ENCODE measurements around the gene TPO.

The TPO gene

DNA sequence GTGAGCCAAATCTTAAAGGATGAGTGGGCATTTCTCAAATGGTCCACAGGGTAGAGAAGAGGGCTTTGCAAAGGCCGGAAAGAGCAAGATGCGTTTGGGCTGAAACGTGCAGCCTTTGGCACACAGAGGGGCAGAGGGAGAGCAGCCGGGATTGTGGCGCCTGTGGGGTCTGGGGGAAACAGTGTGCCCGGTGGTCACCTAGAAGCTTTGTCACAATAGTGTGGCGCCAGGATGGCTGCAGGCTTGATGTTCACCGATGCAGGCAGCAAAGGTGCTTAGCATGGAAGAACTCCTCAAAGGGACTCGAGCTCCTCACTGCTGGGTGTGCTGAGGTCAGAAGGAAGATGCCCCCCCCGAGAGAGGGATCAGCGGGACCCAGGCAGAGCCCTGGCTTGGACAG lies 23.8 kb downstream of the TPO start:
- Histone ChIP-seq H3K27me3 (ENCODE audit: insufficient read depth, poor library complexity, severe bottlenecking) (no peaks in the 10 kb centered on the region), H3K4me3 (ENCODE audit: severe bottlenecking) (no peak overlapping the region), H3K27ac (ENCODE audit: poor library complexity, severe bottlenecking) (no peak overlapping the region), H3K9me3 (ENCODE audit: severe bottlenecking) (no peaks in the 10 kb centered on the region), H3K36me3 (ENCODE audit: low read depth) (no peaks in the 10 kb centered on the region), H3K4me1 (ENCODE audit: insufficient read depth, poor library complexity, severe bottlenecking) (no peaks in the 10 kb centered on the region)
- TF ChIP-seq, protein P1, sequence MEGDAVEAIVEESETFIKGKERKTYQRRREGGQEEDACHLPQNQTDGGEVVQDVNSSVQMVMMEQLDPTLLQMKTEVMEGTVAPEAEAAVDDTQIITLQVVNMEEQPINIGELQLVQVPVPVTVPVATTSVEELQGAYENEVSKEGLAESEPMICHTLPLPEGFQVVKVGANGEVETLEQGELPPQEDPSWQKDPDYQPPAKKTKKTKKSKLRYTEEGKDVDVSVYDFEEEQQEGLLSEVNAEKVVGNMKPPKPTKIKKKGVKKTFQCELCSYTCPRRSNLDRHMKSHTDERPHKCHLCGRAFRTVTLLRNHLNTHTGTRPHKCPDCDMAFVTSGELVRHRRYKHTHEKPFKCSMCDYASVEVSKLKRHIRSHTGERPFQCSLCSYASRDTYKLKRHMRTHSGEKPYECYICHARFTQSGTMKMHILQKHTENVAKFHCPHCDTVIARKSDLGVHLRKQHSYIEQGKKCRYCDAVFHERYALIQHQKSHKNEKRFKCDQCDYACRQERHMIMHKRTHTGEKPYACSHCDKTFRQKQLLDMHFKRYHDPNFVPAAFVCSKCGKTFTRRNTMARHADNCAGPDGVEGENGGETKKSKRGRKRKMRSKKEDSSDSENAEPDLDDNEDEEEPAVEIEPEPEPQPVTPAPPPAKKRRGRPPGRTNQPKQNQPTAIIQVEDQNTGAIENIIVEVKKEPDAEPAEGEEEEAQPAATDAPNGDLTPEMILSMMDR (IDR thresholded peaks at IDR 0.05; ENCODE audit: poor library complexity, severe bottlenecking), result no peak
- ATAC-seq (ENCODE audit: low read depth) (no peak), DNase-seq (ENCODE audit: low spot score) (no peak)

DNA sequence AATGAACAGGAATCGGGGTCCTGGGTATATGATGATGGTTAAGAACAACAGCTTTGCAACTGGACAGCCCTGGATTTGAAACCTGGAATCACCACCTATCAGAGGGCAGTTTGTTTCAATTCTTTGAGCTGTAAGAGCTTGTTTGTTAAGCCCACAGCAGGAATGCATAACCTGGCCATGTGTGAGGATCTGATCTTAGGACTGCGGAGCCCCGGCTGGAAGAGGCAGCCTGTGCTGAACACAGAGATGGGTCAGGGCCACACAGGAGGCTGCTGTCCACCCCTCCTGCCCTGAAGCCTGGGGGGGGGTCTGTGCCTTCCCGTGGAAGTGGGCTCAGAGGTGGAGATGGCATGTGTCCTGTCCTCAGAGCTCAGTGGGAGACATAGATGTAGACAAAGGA lies 24.3 kb downstream of the TPO start:
- Histone ChIP-seq H3K36me3 (ENCODE audit: low read depth) (no peaks in the 10 kb centered on the region), H3K4me1 (ENCODE audit: insufficient read depth, poor library complexity, severe bottlenecking) (no peaks in the 10 kb centered on the region), H3K27me3 (ENCODE audit: insufficient read depth, poor library complexity, severe bottlenecking) (no peaks in the 10 kb centered on the region), H3K9me3 (ENCODE audit: severe bottlenecking) (no peaks in the 10 kb centered on the region), H3K4me3 (ENCODE audit: severe bottlenecking) (no peak overlapping the region), H3K27ac (ENCODE audit: poor library complexity, severe bottlenecking) (no peak overlapping the region)
- no peak for ATAC-seq (ENCODE audit: low read depth)
- TF ChIP-seq, protein P1 (IDR thresholded peaks at IDR 0.05; ENCODE audit: poor library complexity, severe bottlenecking), result no peak
- DNase-seq (ENCODE audit: low spot score), result no peak

DNA sequence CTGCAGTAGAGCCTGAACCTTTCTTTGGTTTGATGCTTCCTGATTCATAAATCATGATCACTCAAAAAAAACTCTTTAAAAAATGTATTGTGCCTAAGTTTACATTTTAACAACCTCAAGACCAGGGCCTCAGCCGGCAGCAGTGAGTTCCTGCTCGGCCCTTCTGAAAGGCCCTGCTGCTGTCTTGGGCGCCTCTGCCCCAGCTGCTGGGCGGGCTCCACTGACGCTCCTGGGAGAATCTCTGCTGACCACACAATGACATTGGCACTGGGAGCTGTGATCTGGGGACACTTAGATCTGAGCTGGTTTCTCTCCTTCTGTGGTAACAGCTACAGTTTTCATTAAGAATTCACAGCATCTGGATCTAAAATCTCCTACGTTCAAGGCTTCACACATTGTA lies 25.7 kb downstream of the TPO start:
- no peaks in the 10 kb centered on the region for H3K4me1 ChIP-seq (ENCODE audit: insufficient read depth, poor library complexity, severe bottlenecking)
- DNase-seq (ENCODE audit: low spot score), result no peak
- H3K36me3 ChIP-seq (ENCODE audit: low read depth), result no peaks in the 10 kb centered on the region
- ATAC-seq (ENCODE audit: low read depth), result no peak
- H3K27ac ChIP-seq (ENCODE audit: poor library complexity, severe bottlenecking), result no peak overlapping the region
- no peaks in the 10 kb centered on the region for H3K9me3 ChIP-seq (ENCODE audit: severe bottlenecking)
- no peaks in the 10 kb centered on the region for H3K27me3 ChIP-seq (ENCODE audit: insufficient read depth, poor library complexity, severe bottlenecking)
- H3K4me3 ChIP-seq (ENCODE audit: severe bottlenecking), result no peak overlapping the region
- TF ChIP-seq, protein P1 (IDR thresholded peaks at IDR 0.05; ENCODE audit: poor library complexity, severe bottlenecking), result no peak

DNA sequence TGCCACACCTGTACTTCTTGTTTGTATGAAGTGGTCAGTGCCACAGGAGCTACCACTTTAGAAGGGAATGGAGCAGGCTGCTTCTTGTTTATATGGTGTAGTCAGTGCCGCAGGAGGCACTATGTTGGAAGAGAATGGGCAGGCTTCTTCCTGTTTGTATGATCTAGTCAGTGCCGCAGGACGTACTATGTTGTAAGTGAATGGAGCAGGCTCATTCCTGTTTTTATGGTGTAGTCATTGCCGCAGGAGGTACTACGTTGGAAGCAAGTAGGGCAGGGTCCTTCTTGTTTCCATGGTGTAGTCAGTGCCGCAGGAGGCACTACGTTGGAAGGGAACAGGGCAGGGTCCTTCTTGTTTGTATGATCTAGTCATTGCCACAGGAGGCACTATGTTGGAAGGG lies 27.3 kb downstream of the TPO start:
- no peaks in the 10 kb centered on the region for H3K27me3 ChIP-seq (ENCODE audit: insufficient read depth, poor library complexity, severe bottlenecking)
- TF ChIP-seq, protein P1 (IDR thresholded peaks at IDR 0.05; ENCODE audit: poor library complexity, severe bottlenecking), result no peak
- ATAC-seq (ENCODE audit: low read depth), result peak; percentile 31; the same call in 1 of the 3 replicates
- DNase-seq (ENCODE audit: low spot score), result no peak
- no peaks in the 10 kb centered on the region for H3K4me1 ChIP-seq (ENCODE audit: insufficient read depth, poor library complexity, severe bottlenecking)
- H3K36me3 ChIP-seq (ENCODE audit: low read depth), result no peaks in the 10 kb centered on the region
- H3K27ac ChIP-seq (ENCODE audit: poor library complexity, severe bottlenecking), result no peak overlapping the region
- no peaks in the 10 kb centered on the region for H3K9me3 ChIP-seq (ENCODE audit: severe bottlenecking)
- H3K4me3 ChIP-seq (ENCODE audit: severe bottlenecking), result no peak overlapping the region

DNA sequence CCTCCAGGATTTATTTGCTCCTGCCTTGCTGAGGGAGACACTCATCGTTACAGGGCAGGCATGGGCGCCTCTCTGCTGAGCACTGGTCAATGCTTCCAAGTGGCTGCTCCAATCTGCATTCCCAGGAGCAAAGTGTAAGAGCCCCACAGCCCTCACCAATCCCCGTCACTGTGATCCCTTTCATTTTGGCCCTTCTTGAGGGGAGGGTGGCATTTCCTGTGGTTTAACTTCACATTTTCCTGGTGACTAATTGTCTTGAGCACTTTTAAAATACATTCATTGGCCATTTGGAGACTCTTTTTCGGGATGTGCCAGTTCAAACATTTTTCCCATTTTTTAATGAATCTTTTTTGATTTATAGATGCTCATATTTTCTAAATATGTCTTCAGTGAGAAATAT lies 33.0 kb downstream of the TPO start:
- DNase-seq (ENCODE audit: low spot score) (no peak), ATAC-seq (ENCODE audit: low read depth) (no peak)
- no peak overlapping the region for H3K27ac ChIP-seq (ENCODE audit: poor library complexity, severe bottlenecking)
- no peaks in the 10 kb centered on the region for H3K4me1 ChIP-seq (ENCODE audit: insufficient read depth, poor library complexity, severe bottlenecking)
- H3K9me3 ChIP-seq (ENCODE audit: severe bottlenecking), result no peaks in the 10 kb centered on the region
- H3K36me3 ChIP-seq (ENCODE audit: low read depth), result no peaks in the 10 kb centered on the region
- TF ChIP-seq, protein P1 (IDR thresholded peaks at IDR 0.05; ENCODE audit: poor library complexity, severe bottlenecking), result no peak
- H3K4me3 ChIP-seq (ENCODE audit: severe bottlenecking), result no peak overlapping the region
- peaks cover 11% of the 10 kb centered on the region for H3K27me3 ChIP-seq (ENCODE audit: insufficient read depth, poor library complexity, severe bottlenecking)

All from RWPE2 (cell line).